NB4 (cell line): Measurements from ENCODE around the gene ERCC3.
"Not testable (repeated sequence)": the region's sequence is repeated elsewhere in the genome, so short reads cannot be mapped to it uniquely, and the experiment has no call there.

Experiments used
- DNase-seq: peaks from one replicate; pipeline ENCODE4 v3.0.0; 2010; ENCODE audit warnings: low read depth
- H3K4me3 ChIP-seq: one replicate; pipeline ENCODE4 v1.5.1; 2011; ENCODE audit warnings: mild to moderate bottlenecking, low read depth, low read length, moderate library complexity
- MYC ChIP-seq: IDR thresholded peaks from 2 replicates; pipeline ENCODE4 v1.6.1; 2011; ENCODE audit warnings: low read depth, low read length
- POLR2A ChIP-seq: IDR thresholded peaks from 2 replicates; pipeline ENCODE4 v1.6.1; 2011; ENCODE audit warnings: mild to moderate bottlenecking; ENCODE audit not compliant: insufficient read length; ENCODE audit errors: extremely low read depth
- TF ChIP-seq, protein P1 (sequence below): IDR thresholded peaks from 2 replicates; pipeline ENCODE4 v1.6.1; 2011; ENCODE audit warnings: low read depth, low read length
- TF ChIP-seq, protein P2 (sequence below): IDR thresholded peaks from one replicate; pipeline ENCODE4 v1.5.1; 2012; ENCODE audit warnings: low read depth, low read length

ERCC3 gene

GRCh38 chr2:127216593-127216992, 77.4 kb downstream of the ERCC3 start:
- TF ChIP-seq MYC (no peak), POLR2A (no peak)
- TF ChIP-seq, protein P1, sequence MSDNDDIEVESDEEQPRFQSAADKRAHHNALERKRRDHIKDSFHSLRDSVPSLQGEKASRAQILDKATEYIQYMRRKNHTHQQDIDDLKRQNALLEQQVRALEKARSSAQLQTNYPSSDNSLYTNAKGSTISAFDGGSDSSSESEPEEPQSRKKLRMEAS: no peak
- TF ChIP-seq, protein P2, sequence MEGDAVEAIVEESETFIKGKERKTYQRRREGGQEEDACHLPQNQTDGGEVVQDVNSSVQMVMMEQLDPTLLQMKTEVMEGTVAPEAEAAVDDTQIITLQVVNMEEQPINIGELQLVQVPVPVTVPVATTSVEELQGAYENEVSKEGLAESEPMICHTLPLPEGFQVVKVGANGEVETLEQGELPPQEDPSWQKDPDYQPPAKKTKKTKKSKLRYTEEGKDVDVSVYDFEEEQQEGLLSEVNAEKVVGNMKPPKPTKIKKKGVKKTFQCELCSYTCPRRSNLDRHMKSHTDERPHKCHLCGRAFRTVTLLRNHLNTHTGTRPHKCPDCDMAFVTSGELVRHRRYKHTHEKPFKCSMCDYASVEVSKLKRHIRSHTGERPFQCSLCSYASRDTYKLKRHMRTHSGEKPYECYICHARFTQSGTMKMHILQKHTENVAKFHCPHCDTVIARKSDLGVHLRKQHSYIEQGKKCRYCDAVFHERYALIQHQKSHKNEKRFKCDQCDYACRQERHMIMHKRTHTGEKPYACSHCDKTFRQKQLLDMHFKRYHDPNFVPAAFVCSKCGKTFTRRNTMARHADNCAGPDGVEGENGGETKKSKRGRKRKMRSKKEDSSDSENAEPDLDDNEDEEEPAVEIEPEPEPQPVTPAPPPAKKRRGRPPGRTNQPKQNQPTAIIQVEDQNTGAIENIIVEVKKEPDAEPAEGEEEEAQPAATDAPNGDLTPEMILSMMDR: no peak

GRCh38 chr2:127216095-127216494, 77.8 kb downstream of the ERCC3 start:
- H3K4me3 ChIP-seq: no peak overlapping the region
- no peak for DNase-seq
- TF ChIP-seq MYC: no peak
- TF ChIP-seq POLR2A: no peak
- TF ChIP-seq, protein P2: no peak
- TF ChIP-seq, protein P1: no peak

More at GRCh38 chr2:127216593-127216992, 77.4 kb downstream of the ERCC3 start:
- H3K4me3 ChIP-seq: no peak overlapping the region
- no peak for DNase-seq

GRCh38 chr2:127214201-127214600, 79.7 kb downstream of the ERCC3 start:
- H3K4me3 ChIP-seq, DNase-seq: not testable (repeated sequence)

DNA sequence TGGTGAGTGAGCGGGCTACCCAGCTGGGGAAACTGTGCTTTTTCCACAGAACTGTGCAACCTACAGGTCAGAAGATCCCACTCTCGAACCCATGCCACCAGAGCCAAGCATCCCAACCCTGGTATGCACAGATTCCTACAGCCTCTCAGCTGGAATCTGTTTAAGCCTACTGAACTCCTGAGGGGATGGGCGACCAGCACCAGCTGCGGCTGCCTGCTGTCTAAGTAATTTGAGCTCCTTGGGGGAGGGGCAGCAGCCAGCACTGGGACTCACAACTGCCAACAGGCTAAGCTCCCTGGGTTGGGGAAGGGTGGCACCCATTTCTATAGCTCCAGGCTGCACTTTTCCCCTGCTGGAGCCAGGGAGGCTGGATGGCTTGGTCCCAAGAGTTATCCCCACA, 85.6 kb downstream of the ERCC3 start:
- TF ChIP-seq POLR2A: no peak
- TF ChIP-seq, protein P2: no peak
- no peak for TF ChIP-seq MYC
- no peak for DNase-seq
- H3K4me3 ChIP-seq: no peak overlapping the region
